Spinal cord (tissue), 10 donors: ENCODE results near the gene TGM1. TPM values are rescaled to one million over a fixed set of nuclear protein-coding genes. Genes with fewer than 3 reads are reported as not detected.
"Not testable (repeated sequence)": the region's sequence is repeated elsewhere in the genome, so short reads cannot be mapped to it uniquely, and the experiment has no call there.

ENCODE experiments used
- DNase-seq, 6 donors: peaks; one replicate each; pipeline versions ENCODE4 v3.0.0 to v3.0.0-alpha.2; 2013 to 2015; ENCODE audit warnings: low spot score in 6 of 6, low read depth in 4 of 6
- H3K27ac ChIP-seq: one replicate; pipeline ENCODE4 v1.5.1; 2013; ENCODE audit warnings: low read depth, low read length, control low read depth
- H3K27me3 ChIP-seq: one replicate; pipeline ENCODE4 v1.6.1; 2013; ENCODE audit warnings: low read length; ENCODE audit not compliant: control insufficient read depth, insufficient read depth
- H3K36me3 ChIP-seq: one replicate; pipeline ENCODE4 v1.6.1; 2013; ENCODE audit warnings: low read length; ENCODE audit not compliant: control insufficient read depth, insufficient read depth
- H3K4me1 ChIP-seq: one replicate; pipeline ENCODE4 v1.6.1; 2013; ENCODE audit warnings: low read length; ENCODE audit not compliant: control insufficient read depth, insufficient read depth
- H3K4me3 ChIP-seq: one replicate; pipeline ENCODE4 v1.5.1; 2013; ENCODE audit warnings: low read depth, low read length, control low read depth
- H3K9me3 ChIP-seq: one replicate; pipeline ENCODE4 v1.6.1; 2013; ENCODE audit warnings: low read length; ENCODE audit not compliant: control insufficient read depth, insufficient read depth
- WGBS: methylation state at CpG from one replicate; pipeline ENCODE4 v1.1.5; 2013; ENCODE audit warnings: missing lambda C conversion rate; ENCODE audit not compliant: insufficient coverage; 5-methylcytosine and 5-hydroxymethylcytosine counted together
- polyA plus RNA-seq, 2 donors: library from polyadenylated mRNA; unstranded; fragments of 120-200 nt; gene quantifications; one replicate each; pipeline ENCODE4 v1.2.1, GENCODE V29; 2013; ENCODE audit not compliant: insufficient read length in 2 of 2
- total RNA-seq, 2 donors: library from RNA; depleted of rRNA in 1 of 2; stranded (reverse); fragments of 120-200 nt in 1 of 2; fragments of >200 nt in 1 of 2; gene quantifications; one replicate each; pipeline versions ENCODE4 v1.2.3 to v1.2.4, GENCODE V29; 2013 to 2014
- donor health status: healthy.

TGM1 gene
- total and polyA plus RNA-seq, 4 donors, result 0.99 to 6.2 (median 5.5) TPM

GRCh38 chr14:24246765-24247212, 16.2 kb downstream of the TGM1 start:
- peaks cover 6% of the 10 kb centered on the region for H3K36me3 ChIP-seq
- H3K27ac ChIP-seq, result no peak overlapping the region
- H3K27me3 ChIP-seq, result no peaks in the 10 kb centered on the region
- no peak overlapping the region for H3K4me3 ChIP-seq
- H3K4me1 ChIP-seq, result peaks cover 16% of the 10 kb centered on the region
- no peaks in the 10 kb centered on the region for H3K9me3 ChIP-seq
- 90% methylated on average over 3 of the region's 3 CpGs for WGBS
- DNase-seq, result no peak

DNA sequence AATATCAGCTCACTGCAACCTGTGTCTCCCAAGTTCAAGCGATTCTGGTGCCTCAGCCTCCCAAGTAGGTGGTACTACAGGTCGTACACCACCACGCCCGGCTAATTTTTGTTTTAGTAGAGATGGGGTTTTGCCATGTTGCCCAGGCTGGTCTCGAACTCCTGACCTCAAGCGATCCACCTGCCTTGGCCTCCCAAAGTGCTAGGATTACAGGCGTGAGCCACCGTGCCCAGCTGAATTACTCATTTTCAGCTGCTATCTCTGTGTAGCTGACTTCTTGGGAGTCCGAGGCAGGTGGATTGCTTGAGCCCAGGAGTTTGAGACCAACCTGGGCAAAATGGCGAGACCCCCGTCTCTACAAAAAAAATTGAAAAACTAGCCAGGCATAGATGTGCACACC, 17.6 kb downstream of the TGM1 start:
- not testable (repeated sequence) for H3K9me3 ChIP-seq, H3K27me3 ChIP-seq, H3K27ac ChIP-seq, H3K4me3 ChIP-seq, DNase-seq
- WGBS, result 98% methylated on average over 11 of the region's 11 CpGs
- Histone ChIP-seq H3K4me1 (peaks cover 31% of the 10 kb centered on the region), H3K36me3 (peaks cover 15% of the 10 kb centered on the region)

GRCh38 chr14:24243336-24243836, 19.6 kb downstream of the TGM1 start:
- peak overlapping the region; percentile 100 for H3K27ac ChIP-seq
- WGBS, result 79% methylated on average over 4 of the region's 10 CpGs

DNA sequence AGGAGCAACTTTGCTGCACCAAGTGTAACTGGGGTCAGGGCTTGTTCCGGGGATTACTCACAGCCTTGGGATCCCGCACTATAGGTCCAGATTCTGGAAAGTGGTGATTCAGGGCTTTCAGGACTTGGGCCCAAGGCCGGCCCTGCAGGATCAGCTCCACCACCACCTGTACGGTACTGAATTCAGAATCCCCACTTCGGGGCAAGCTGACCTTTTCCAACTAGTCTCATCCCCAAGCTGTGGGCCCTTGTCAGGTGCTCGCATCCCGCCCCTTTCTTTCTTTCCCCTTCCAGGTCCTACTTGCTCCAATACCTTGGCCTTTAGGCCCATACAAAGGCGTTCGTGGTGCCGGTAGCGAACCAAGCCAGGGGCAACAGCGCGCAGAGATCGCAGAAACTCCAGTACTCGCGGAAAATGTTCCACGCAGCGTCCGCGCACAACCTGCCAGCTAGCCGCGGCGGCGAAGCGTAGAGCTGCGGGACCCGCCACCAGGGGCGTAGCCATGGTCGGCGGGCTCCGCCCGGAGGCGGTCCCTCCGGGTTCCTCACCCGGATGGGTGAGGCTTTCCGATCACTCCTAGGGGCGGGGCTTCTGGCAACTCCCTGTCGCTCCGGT, 21.0 kb downstream of the TGM1 start:
- no peaks in the 10 kb centered on the region for H3K27me3 ChIP-seq
- H3K9me3 ChIP-seq, result no peaks in the 10 kb centered on the region
- H3K36me3 ChIP-seq, result peaks cover 36% of the 10 kb centered on the region
- peak overlapping the region; percentile 96 for H3K4me3 ChIP-seq
- 2% methylated on average over 39 of the region's 39 CpGs for WGBS
- peak in 2 of 6 donors; percentile 72 to 83 for DNase-seq
- H3K27ac ChIP-seq, result peak overlapping the region; percentile 100
- peaks cover 33% of the 10 kb centered on the region for H3K4me1 ChIP-seq

More at GRCh38 chr14:24243336-24243836, 19.6 kb downstream of the TGM1 start:
- Histone ChIP-seq H3K27me3 (no peaks in the 10 kb centered on the region), H3K4me3 (peak overlapping the region; percentile 96), H3K9me3 (no peaks in the 10 kb centered on the region), H3K36me3 (peaks cover 22% of the 10 kb centered on the region), H3K4me1 (peaks cover 33% of the 10 kb centered on the region)
- peak in 1 of 6 donors; percentile 3 for DNase-seq

- Histone ChIP-seq H3K4me1 (peaks cover 33% of the 10 kb centered on the region), H3K27ac (no peak overlapping the region), H3K4me3 (no peak overlapping the region), H3K9me3 (no peaks in the 10 kb centered on the region), H3K36me3 (peaks cover 45% of the 10 kb centered on the region), H3K27me3 (no peaks in the 10 kb centered on the region)
- WGBS, result 93% methylated on average over 7 of the region's 9 CpGs
- DNase-seq, result no peak
Measured at GRCh38 chr14:24240110-24240918, 22.7 kb downstream of the TGM1 start.

DNA sequence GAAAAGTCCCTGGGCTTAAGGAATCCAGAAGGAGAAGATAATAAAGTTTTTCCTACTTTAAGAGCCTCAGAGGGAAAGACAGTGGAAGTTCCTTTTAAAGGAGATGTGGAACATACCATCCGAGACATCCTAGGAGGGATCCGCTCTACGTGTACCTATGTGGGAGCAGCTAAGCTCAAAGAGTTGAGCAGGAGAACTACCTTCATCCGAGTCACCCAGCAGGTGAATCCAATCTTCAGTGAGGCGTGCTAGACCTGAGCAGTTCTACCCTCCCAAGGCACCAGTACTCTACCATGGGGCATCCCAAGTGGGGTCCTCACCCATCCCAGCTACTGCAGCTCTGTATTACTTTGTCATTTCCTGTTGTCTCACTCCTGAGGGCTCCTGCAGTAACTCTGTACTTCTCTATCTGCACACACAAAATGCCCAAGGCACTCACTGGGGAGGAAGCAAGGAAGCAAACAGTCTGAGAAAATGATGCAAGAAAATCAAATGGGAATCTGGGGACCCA, 24.4 kb downstream of the TGM1 start:
- H3K27ac ChIP-seq, result no peak overlapping the region
- no peak overlapping the region for H3K4me3 ChIP-seq
- H3K9me3 ChIP-seq, result no peaks in the 10 kb centered on the region
- H3K4me1 ChIP-seq, result peaks cover 31% of the 10 kb centered on the region
- no peaks in the 10 kb centered on the region for H3K27me3 ChIP-seq
- 90% methylated on average over 5 of the region's 5 CpGs for WGBS
- DNase-seq, result peak in 1 of 6 donors; percentile 17
- H3K36me3 ChIP-seq, result peaks cover 45% of the 10 kb centered on the region

DNA sequence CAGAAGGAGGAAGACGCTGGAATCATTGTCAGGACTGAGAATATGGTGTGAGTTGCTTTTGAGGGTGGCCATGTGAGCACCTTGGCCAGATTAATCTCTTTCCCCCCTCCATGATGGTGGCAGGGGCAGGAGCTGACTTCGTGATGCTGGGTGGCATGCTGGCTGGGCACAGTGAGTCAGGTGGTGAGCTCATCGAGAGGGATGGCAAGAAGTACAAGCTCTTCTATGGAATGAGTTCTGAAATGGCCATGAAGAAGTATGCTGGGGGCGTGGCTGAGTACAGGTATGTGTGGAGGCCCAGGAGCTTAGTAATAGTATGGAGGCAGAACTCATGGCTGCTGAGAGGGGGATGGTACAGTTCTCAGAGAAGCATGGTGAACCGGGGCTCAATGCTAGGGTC, 24.9 kb downstream of the TGM1 start:
- H3K27ac ChIP-seq, result no peak overlapping the region
- WGBS, result 96% methylated on average over 3 of the region's 5 CpGs
- no peak for DNase-seq
- peaks cover 31% of the 10 kb centered on the region for H3K4me1 ChIP-seq
- no peaks in the 10 kb centered on the region for H3K27me3 ChIP-seq
- H3K4me3 ChIP-seq, result no peak overlapping the region
- no peaks in the 10 kb centered on the region for H3K9me3 ChIP-seq
- peaks cover 45% of the 10 kb centered on the region for H3K36me3 ChIP-seq

DNA sequence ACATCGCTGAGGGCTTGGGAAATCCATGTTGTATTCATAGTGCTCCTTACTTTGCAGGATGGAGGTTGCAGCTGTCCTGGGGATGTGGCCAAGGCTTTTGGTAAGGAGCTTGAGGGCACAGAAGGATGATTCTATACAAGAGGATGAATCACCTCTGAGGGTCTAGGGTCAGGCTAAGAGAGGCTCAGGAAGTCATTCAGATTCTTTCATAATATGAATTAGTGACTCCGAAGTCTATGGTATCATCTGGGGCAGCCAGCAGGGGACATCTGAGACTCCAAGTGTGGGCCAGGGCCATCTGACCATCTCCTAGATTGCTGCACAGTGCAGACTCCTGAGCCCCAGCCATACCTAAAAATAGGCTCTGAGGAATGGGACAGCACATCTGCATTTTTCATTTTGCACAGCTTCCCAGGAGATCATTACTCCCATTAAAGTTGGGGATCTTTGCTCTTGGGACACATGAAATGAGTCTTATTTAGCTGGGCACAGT, 25.5 kb downstream of the TGM1 start:
- no peak overlapping the region for H3K4me3 ChIP-seq
- H3K36me3 ChIP-seq, result peaks cover 45% of the 10 kb centered on the region
- H3K27ac ChIP-seq, result no peak overlapping the region
- 100% methylated on average over 2 of the region's 2 CpGs for WGBS
- peaks cover 29% of the 10 kb centered on the region for H3K4me1 ChIP-seq
- no peaks in the 10 kb centered on the region for H3K9me3 ChIP-seq
- DNase-seq, result no peak
- no peaks in the 10 kb centered on the region for H3K27me3 ChIP-seq

- H3K36me3 ChIP-seq, result peaks cover 45% of the 10 kb centered on the region
- 97% methylated on average over 3 of the region's 6 CpGs for WGBS
- no peak for DNase-seq
- no peak overlapping the region for H3K4me3 ChIP-seq
- H3K27ac ChIP-seq, result no peak overlapping the region
- H3K9me3 ChIP-seq, result no peaks in the 10 kb centered on the region
- H3K27me3 ChIP-seq, result no peaks in the 10 kb centered on the region
- peaks cover 27% of the 10 kb centered on the region for H3K4me1 ChIP-seq
Measured at GRCh38 chr14:24236689-24237462, 26.1 kb downstream of the TGM1 start.
